Smooth muscle cell (in vitro differentiated cells): ENCODE measurements around the gene ATAD3A. TPM values are rescaled to one million over a fixed set of nuclear protein-coding genes. Genes with fewer than 3 reads are reported as not detected.
"Not testable (repeated sequence)": the region's sequence is repeated elsewhere in the genome, so short reads cannot be mapped to it uniquely, and the experiment has no call there.

Experiments used
- DNase-seq: peaks from one replicate; lab custom pipeline; 2025; ENCODE audit not compliant: unreplicated experiment; lab: John Stamatoyannopoulos, UW
- H2AFZ ChIP-seq: fragments of 200-600 bp; sonication (generic); 2 replicates; pipeline ENCODE4 v1.6.0; 2016; ENCODE audit warnings: antibody characterized with exemption, low read depth, mild to moderate bottlenecking
- H3F3A ChIP-seq: fragments of 200-600 bp; sonication (generic); 2 replicates; pipeline ENCODE4 v1.6.0; 2017; ENCODE audit warnings: antibody characterized with exemption, low read depth
- H3K27ac ChIP-seq: fragments of 200-600 bp; sonication (generic); 2 replicates; pipeline ENCODE4 v1.5.1; 2016; ENCODE audit warnings: low read depth, mild to moderate bottlenecking
- H3K27me3 ChIP-seq: fragments of 200-600 bp; sonication (generic); 2 replicates; pipeline ENCODE4 v1.6.1; 2016; ENCODE audit warnings: low read depth, mild to moderate bottlenecking
- H3K36me3 ChIP-seq: fragments of 200-600 bp; sonication (generic); 2 replicates; pipeline ENCODE4 v1.5.1; 2016; ENCODE audit warnings: low read depth
- H3K4me1 ChIP-seq: fragments of 200-600 bp; sonication (generic); 2 replicates; pipeline ENCODE4 v1.5.1; 2016; ENCODE audit warnings: low read depth
- H3K4me2 ChIP-seq: fragments of 200-600 bp; sonication (generic); 2 replicates; pipeline ENCODE4 v1.6.0; 2016; ENCODE audit warnings: mild to moderate bottlenecking
- H3K4me3 ChIP-seq: fragments of 200-600 bp; sonication (generic); 2 replicates; pipeline ENCODE4 v1.5.1; 2016; ENCODE audit warnings: mild to moderate bottlenecking
- H3K79me2 ChIP-seq: fragments of 200-600 bp; sonication (generic); 2 replicates; pipeline ENCODE4 v1.6.0; 2016; ENCODE audit warnings: low read depth, mild to moderate bottlenecking
- H3K9ac ChIP-seq: fragments of 200-600 bp; sonication (generic); 2 replicates; pipeline ENCODE4 v1.6.0; 2016; ENCODE audit warnings: low read depth
- H3K9me3 ChIP-seq: fragments of 200-600 bp; sonication (generic); replicated peaks from 2 replicates; pipeline ENCODE4 v1.5.1; 2016; ENCODE audit warnings: low read depth
- H4K20me1 ChIP-seq: fragments of 200-600 bp; sonication (generic); 2 replicates; pipeline ENCODE4 v1.6.0; 2016; ENCODE audit warnings: low read depth
- WGBS: methylation state at CpG from one replicate; pipeline ENCODE4 v1.1.7; 2016; ENCODE audit warnings: low lambda C conversion rate; 5-methylcytosine and 5-hydroxymethylcytosine counted together
- polyA plus RNA-seq: library from polyadenylated mRNA; unstranded; fragments of >200 nt; fragmentation: Nextera tagmentation; extraction: Ambion mirVana; gene quantifications from 2 replicates; pipeline ENCODE4 v1.2.1, GENCODE V29; 2016
- total RNA-seq: library from RNA; depleted of rRNA; stranded (reverse); fragments of >200 nt; gene quantifications from 2 replicates; pipeline ENCODE4 v1.2.3, GENCODE V29; 2014
- TF ChIP-seq, protein P1 (sequence below): fragments of 200-600 bp; sonication (generic); IDR thresholded peaks from 2 replicates; pipeline ENCODE4 v1.5.1; 2017; ENCODE audit warnings: borderline replicate concordance, mild to moderate bottlenecking, antibody characterized with exemption; ENCODE audit not compliant: insufficient read depth, poor library complexity, severe bottlenecking

The ATAD3A gene
- total and polyA plus RNA-seq, 2 experiments from 2014 or later = 14.3 to 58.0 TPM

DNA sequence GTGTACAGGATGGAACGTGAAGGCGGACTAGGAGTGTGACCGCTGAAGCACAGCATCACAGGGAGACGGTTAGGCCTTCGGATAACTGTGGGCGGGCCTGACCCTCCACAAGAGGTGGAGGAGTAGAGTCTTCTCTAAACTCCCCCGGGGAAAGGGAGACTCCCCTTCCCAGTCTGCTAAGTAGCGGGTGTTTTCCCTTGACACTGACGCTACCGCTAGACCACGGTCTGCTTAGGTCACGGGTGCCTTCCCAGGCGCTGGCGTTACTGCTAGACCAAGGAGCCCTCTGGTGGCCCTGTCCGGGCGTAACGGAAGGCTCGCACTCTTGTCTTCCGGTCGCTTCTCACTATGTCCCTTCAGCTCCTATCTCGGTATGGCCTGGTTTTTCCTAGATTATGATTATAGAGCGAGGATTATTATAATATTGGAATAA is 6.6 kb upstream of the ATAD3A start:
- H3F3A ChIP-seq, H3K9me3 ChIP-seq, DNase-seq, H3K36me3 ChIP-seq, H2AFZ ChIP-seq, H3K4me1 ChIP-seq, H3K27me3 ChIP-seq, H4K20me1 ChIP-seq, H3K79me2 ChIP-seq: not testable (repeated sequence)
- TF ChIP-seq, protein P1, sequence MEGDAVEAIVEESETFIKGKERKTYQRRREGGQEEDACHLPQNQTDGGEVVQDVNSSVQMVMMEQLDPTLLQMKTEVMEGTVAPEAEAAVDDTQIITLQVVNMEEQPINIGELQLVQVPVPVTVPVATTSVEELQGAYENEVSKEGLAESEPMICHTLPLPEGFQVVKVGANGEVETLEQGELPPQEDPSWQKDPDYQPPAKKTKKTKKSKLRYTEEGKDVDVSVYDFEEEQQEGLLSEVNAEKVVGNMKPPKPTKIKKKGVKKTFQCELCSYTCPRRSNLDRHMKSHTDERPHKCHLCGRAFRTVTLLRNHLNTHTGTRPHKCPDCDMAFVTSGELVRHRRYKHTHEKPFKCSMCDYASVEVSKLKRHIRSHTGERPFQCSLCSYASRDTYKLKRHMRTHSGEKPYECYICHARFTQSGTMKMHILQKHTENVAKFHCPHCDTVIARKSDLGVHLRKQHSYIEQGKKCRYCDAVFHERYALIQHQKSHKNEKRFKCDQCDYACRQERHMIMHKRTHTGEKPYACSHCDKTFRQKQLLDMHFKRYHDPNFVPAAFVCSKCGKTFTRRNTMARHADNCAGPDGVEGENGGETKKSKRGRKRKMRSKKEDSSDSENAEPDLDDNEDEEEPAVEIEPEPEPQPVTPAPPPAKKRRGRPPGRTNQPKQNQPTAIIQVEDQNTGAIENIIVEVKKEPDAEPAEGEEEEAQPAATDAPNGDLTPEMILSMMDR = peak; percentile 32
- Histone ChIP-seq H3K9ac (peak overlapping the region; percentile 77), H3K27ac (peak overlapping the region; percentile 92), H3K4me3 (peak overlapping the region; percentile 35), H3K4me2 (peak overlapping the region; percentile 80)
- 5% methylated on average over 16 of the region's 22 CpGs for WGBS

DNA sequence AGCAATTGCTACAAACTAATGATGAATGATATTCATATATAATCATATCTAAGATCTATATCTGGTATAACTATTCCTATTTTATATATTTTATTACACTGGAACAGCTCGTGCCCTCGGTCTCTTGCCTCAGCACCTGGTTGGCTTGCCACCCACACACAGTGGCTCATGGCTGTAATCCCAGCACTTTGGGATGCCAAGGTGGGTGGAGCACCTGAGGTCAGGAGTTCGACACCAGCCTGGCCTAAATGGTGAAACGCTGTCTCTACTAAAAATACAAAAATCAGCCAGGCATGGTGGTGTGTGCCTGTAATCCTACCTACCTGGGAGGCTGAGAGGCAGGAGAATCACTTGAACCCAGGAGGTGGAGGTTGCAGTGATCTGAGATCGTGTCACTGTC is 6.2 kb upstream of the ATAD3A start:
- not testable (repeated sequence) for H4K20me1 ChIP-seq, H3F3A ChIP-seq, DNase-seq, H2AFZ ChIP-seq, H3K27me3 ChIP-seq, H3K79me2 ChIP-seq, H3K9ac ChIP-seq, H3K9me3 ChIP-seq, H3K36me3 ChIP-seq, H3K4me1 ChIP-seq
- H3K4me2 ChIP-seq = peak overlapping the region; percentile 80
- peak overlapping the region; percentile 92 for H3K27ac ChIP-seq
- WGBS = 91% methylated on average over 5 of the region's 5 CpGs
- peak overlapping the region; percentile 35 for H3K4me3 ChIP-seq

DNA sequence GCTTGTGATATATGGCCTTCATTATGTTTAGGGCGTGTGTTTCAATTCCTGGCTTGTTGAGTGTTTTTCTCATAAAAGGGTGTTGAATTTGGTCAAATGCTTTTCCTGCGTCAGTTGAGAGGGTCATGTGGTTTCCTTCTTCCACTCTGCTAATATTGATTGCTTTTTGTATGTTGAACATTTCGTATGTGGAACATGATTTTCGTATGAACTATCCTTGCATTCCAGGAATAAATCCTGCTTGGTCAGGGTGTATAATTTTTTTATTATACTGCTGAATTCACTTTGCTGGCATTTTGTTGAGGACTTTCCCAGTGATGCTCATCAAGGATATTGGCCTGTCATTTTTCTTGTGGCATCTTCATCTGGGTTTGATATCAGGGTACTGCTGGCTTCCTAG is 4.7 kb upstream of the ATAD3A start:
- TF ChIP-seq, protein P1 = no peak
- no peak overlapping the region for H2AFZ ChIP-seq
- H3K4me2 ChIP-seq = no peak overlapping the region
- no peak overlapping the region for H3K4me3 ChIP-seq
- no peaks in the 10 kb centered on the region for H4K20me1 ChIP-seq
- WGBS = 85% methylated on average over 4 of the region's 4 CpGs
- no peak overlapping the region for H3K9ac ChIP-seq
- H3K27me3 ChIP-seq = no peaks in the 10 kb centered on the region
- H3K36me3 ChIP-seq = no peaks in the 10 kb centered on the region
- peaks cover 9% of the 10 kb centered on the region for H3F3A ChIP-seq
- no peak for DNase-seq
- no peaks in the 10 kb centered on the region for H3K79me2 ChIP-seq
- H3K27ac ChIP-seq = no peak overlapping the region
- H3K4me1 ChIP-seq = no peaks in the 10 kb centered on the region
- no peaks in the 10 kb centered on the region for H3K9me3 ChIP-seq

DNA sequence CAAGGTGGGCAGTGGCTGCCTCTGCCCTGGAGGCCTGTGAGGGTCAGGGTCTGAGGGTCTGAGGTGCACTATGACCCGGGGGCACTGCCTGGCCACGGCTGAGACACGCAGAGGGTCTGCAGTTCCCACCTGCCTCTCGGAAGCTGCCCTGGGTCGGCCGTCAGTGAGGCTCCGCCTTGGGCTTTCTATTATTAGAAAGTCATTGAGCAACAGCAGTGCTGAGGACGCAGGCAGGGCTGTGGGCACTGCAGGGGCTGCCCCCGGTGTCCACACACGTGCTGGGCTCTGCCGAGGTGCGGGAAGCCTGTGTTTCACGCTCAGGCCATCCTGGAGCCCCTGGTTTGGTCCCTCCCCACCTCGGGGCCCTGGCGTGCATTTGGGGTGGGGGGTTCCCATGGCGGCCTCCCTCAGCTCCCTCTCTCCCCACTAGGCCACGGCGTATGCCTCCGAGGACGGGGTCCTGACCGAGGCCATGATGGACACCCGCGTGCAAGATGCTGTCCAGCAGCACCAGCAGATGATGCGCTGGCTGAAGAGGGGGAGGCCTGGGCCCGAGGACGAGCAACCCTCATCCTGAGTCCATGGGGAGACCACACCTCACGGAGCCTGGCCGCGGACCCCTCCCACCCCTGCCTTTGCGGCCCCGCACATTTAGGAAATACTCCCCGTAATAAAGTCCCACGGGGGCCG is 3.0 kb upstream of the ATAD3A start:
- not testable (repeated sequence) for H4K20me1 ChIP-seq, H3K4me1 ChIP-seq
- WGBS = 89% methylated on average over 28 of the region's 34 CpGs

DNA sequence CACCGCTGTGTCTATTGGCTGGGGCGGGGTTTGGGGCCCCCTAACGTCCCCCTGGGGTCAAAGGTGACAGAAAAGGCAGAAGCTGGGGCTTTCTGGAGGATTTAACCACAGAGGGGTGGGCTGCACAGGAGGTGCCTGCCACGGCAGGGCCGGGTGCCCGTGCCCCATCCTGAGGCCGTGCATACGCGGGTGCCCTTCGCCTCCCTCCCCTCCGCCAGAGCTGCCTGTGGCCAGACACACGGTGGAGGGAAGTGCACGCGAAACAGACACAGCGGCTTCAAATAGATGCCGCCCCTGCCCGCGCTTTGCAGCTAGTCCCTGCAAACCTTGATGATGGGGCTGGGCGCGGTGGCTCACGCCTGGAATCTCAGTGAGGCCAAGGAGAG is 2.5 kb upstream of the ATAD3A start:
- not testable (repeated sequence) for H4K20me1 ChIP-seq, H3K9ac ChIP-seq, H3K4me3 ChIP-seq, H3K79me2 ChIP-seq, H2AFZ ChIP-seq, H3K4me2 ChIP-seq, H3K27me3 ChIP-seq, DNase-seq, H3K36me3 ChIP-seq, H3K9me3 ChIP-seq, H3K4me1 ChIP-seq, H3F3A ChIP-seq, H3K27ac ChIP-seq
- 95% methylated on average over 15 of the region's 21 CpGs for WGBS

More for the DNA sequence above, 3.0 kb upstream of the ATAD3A start:
- not testable (repeated sequence) for H3K36me3 ChIP-seq, H3K79me2 ChIP-seq, H3K9me3 ChIP-seq, DNase-seq, H3K27me3 ChIP-seq, H3F3A ChIP-seq, H3K27ac ChIP-seq, H2AFZ ChIP-seq, H3K4me2 ChIP-seq, H3K9ac ChIP-seq, H3K4me3 ChIP-seq
